NCI-H2107 treated with DMSO at 0.1 percent for 48 hours (cell line): Measurements from ENCODE around the gene ACSL3.
A peak's percentile ranks its signal among the peaks of the same experiment; 100 is the strongest.

ENCODE experiments used
- DNase-seq: peaks from one replicate; lab custom pipeline; 2025; ENCODE audit not compliant: unreplicated experiment; lab: John Stamatoyannopoulos, UW

Gene ACSL3

GRCh38 chr2:222939208-222939856 is 78.5 kb downstream of the ACSL3 start:
- peak; percentile 44 for DNase-seq

- DNase-seq: no peak
Measured at GRCh38 chr2:222939979-222940378, 79.1 kb downstream of the ACSL3 start.

GRCh38 chr2:222941510-222942032 is 80.7 kb downstream of the ACSL3 start:
- DNase-seq: no peak

GRCh38 chr2:222942561-222942960 is 81.7 kb downstream of the ACSL3 start:
- no peak for DNase-seq

- no peak for DNase-seq
Measured at GRCh38 chr2:222942977-222943376, 82.1 kb downstream of the ACSL3 start.

- DNase-seq: no peak
Measured at GRCh38 chr2:222943820-222944219, 83.0 kb downstream of the ACSL3 start.

GRCh38 chr2:222944552-222944951 is 83.7 kb downstream of the ACSL3 start:
- DNase-seq: no peak

- no peak for DNase-seq
Measured at GRCh38 chr2:222944971-222945740, 84.3 kb downstream of the ACSL3 start.

GRCh38 chr2:222945887-222946286 is 85.1 kb downstream of the ACSL3 start:
- no peak for DNase-seq

- no peak for DNase-seq
Measured at GRCh38 chr2:222946700-222947287, 86.0 kb downstream of the ACSL3 start.

GRCh38 chr2:222949073-222949472 is 88.2 kb downstream of the ACSL3 start:
- no peak for DNase-seq

- DNase-seq: no peak
Measured at GRCh38 chr2:222949690-222950323, 89.0 kb downstream of the ACSL3 start.

GRCh38 chr2:222950638-222951285 is 89.9 kb downstream of the ACSL3 start:
- DNase-seq: no peak

GRCh38 chr2:222952204-222952603 is 91.4 kb downstream of the ACSL3 start:
- DNase-seq: no peak

- DNase-seq: no peak
Measured at GRCh38 chr2:222955008-222955407, 94.2 kb downstream of the ACSL3 start.

- DNase-seq: no peak
Measured at GRCh38 chr2:222959358-222959757, 98.5 kb downstream of the ACSL3 start.

GRCh38 chr2:222960126-222960525 is 99.3 kb downstream of the ACSL3 start:
- DNase-seq: no peak

- no peak for DNase-seq
Measured at GRCh38 chr2:222963641-222964040, 102.8 kb downstream of the ACSL3 start.

GRCh38 chr2:222964376-222965031 is 103.7 kb downstream of the ACSL3 start:
- no peak for DNase-seq

GRCh38 chr2:222965555-222965954 is 104.7 kb downstream of the ACSL3 start:
- DNase-seq: no peak
